NAMALWA (cell line): ENCODE results near the gene TRMT11.
"Not testable (repeated sequence)": the region's sequence is repeated elsewhere in the genome, so short reads cannot be mapped to it uniquely, and the experiment has no call there.

Experiments used
- DNase-seq: peaks from one replicate; pipeline ENCODE4 v3.0.0-alpha.2; 2015; ENCODE audit warnings: low spot score

Gene TRMT11

GRCh38 chr6:125994670-125995488 lies 8.5 kb downstream of the TRMT11 start:
- DNase-seq = no peak

- peak; percentile 86 for DNase-seq
Observed at GRCh38 chr6:125995972-125996580, 9.7 kb downstream of the TRMT11 start.

GRCh38 chr6:126002755-126003679 lies 16.7 kb downstream of the TRMT11 start:
- no peak for DNase-seq

DNA sequence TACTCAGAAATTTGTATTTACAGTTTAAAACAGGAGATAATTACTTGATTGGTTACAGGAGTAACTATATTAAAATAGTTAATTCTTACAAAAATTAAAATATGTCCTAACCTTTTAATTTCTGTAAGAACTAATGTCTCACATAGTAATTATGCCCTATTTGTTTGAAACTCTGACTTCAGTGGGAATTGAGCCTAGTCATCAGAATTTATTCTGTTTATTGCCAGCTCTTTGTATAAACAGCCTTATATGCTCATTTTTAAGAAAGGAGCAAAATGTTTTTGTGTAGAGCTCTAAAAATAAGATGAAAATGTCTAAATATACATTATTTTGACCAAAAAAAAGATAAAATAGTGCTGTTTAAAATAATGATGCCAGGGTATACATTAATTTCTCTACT lies 21.5 kb downstream of the TRMT11 start:
- no peak for DNase-seq

DNA sequence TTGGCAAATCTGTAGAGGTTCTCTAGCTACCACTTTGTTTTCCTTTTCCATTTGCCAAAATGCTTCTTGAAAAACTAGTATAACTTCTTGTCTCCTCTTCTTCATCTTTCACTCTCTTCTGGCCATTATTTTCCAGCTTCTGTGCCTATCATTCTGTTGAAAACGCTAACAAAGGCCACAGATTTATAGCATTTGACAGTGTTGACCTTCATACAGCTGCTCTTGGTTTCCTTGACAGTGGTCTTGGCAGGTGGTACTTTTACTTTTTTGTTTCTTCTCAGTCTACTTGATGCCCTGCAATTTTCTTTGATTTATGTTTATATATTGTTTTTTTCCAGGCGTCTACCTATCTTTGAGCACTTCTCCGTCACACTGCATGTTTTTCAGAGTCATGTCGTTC lies 23.7 kb downstream of the TRMT11 start:
- no peak for DNase-seq

- DNase-seq = no peak
Observed at GRCh38 chr6:126015863-126016262, 29.5 kb downstream of the TRMT11 start.

GRCh38 chr6:126016591-126016990 lies 30.3 kb downstream of the TRMT11 start:
- no peak for DNase-seq

- DNase-seq = no peak
Observed at GRCh38 chr6:126017668-126018067, 31.3 kb downstream of the TRMT11 start.

GRCh38 chr6:126020305-126021050 lies 34.1 kb downstream of the TRMT11 start:
- no peak for DNase-seq

GRCh38 chr6:126023474-126023873 lies 37.1 kb downstream of the TRMT11 start:
- not testable (repeated sequence) for DNase-seq

GRCh38 chr6:126026001-126026400 lies 39.7 kb downstream of the TRMT11 start:
- no peak for DNase-seq

GRCh38 chr6:126027601-126028000 lies 41.3 kb downstream of the TRMT11 start:
- DNase-seq = no peak

- no peak for DNase-seq
Observed at GRCh38 chr6:126030045-126030444, 43.7 kb downstream of the TRMT11 start.

- DNase-seq = peak; percentile 56
Observed at GRCh38 chr6:126033696-126034095, 47.4 kb downstream of the TRMT11 start.

DNA sequence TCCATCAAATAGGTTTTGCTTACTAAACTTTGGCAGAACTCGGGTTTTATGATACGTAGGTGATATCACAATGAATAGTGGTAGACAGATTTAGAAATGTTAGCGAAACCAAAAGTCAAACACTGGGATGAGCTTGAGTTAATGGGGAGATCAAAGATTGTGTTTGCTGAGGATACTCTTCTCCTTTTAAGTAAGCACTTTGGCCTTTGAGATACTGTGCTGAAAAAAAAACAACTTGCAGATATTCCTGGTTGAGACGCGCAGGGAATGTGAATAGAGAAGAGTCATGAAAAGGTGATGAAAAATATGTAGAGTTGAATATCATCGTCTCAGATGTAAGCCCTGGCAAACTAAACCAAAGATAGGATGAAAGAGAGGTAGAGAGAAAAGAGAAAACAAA lies 48.3 kb downstream of the TRMT11 start:
- DNase-seq = no peak

- no peak for DNase-seq
Observed at GRCh38 chr6:126035764-126036163, 49.4 kb downstream of the TRMT11 start.

GRCh38 chr6:126038234-126038633 lies 51.9 kb downstream of the TRMT11 start:
- DNase-seq = no peak

GRCh38 chr6:126039284-126039683 lies 52.9 kb downstream of the TRMT11 start:
- no peak for DNase-seq

GRCh38 chr6:126040394-126040793 lies 54.1 kb downstream of the TRMT11 start:
- no peak for DNase-seq

GRCh38 chr6:126040826-126041225 lies 54.5 kb downstream of the TRMT11 start:
- DNase-seq = no peak

GRCh38 chr6:126041516-126041915 lies 55.2 kb downstream of the TRMT11 start:
- DNase-seq = no peak

DNA sequence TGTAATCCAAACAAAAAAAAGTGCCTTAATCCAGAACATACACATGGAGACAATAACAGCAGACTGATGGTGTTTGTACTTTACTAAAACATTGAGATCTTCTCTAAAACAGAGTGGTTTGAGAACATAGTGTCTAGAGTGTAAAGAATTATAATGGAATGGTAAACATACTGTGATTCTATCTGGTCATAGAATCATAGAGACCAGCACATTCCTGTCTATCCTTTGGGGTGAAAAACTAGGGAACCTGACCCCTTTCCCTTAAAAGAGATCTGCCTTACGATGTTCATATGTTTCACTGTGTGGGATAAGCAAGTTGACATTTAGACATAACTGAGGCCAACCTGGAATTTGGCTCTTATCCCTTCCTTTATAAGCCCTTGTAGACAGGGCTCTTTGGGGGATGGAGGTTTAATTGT lies 55.7 kb downstream of the TRMT11 start:
- no peak for DNase-seq
